GM12878 (cell line): ENCODE data around the gene C20orf144. TPM values are rescaled to one million over a fixed set of nuclear protein-coding genes. Genes with fewer than 3 reads are reported as not detected.
A peak's percentile ranks its signal among the peaks of the same experiment; 100 is the strongest.

Experiments
- ATAC-seq: fragments of 200-7000 bp; cut with Tn5 transposase; 3 replicates; pipeline ENCODE4 v1.9.1; 2020; ENCODE audit warnings: mild to moderate bottlenecking, moderate library complexity
- Bru-seq: library from RNA; stranded (reverse); fragments of 400-500 nt; gene quantifications from one replicate; lab custom pipeline; 2021; lab: Mats Ljungman, UMichigan
- BruChase-seq, 2 experiments: library from RNA; stranded (reverse); fragments of 400-500 nt; gene quantifications; one replicate each; lab custom pipeline; 2021; lab: Mats Ljungman, UMichigan
- BruUV-seq: library from RNA; stranded (reverse); fragments of 400-500 nt; replicated peaks from 2 replicates; lab custom pipeline; 2021; lab: Mats Ljungman, UMichigan
- CTCF ChIA-PET: fragments of 300-600 bp; sonication (Branson Sonifier 250); formaldehyde crosslinking; extraction: SDS; loops from one replicate; lab custom pipeline; 2021; ENCODE audit warnings: inconsistent platforms; lab: Yijun Ruan, JAX
- POLR2A ChIA-PET: fragments of 350-600 bp; formaldehyde crosslinking; extraction: SDS; loops from one replicate; lab custom pipeline; 2021; ENCODE audit warnings: inconsistent platforms; lab: Charles Lee
- RAD21 ChIA-PET: fragments of 300-600 bp; sonication (Branson Sonifier 250); formaldehyde crosslinking; loops from one replicate; lab custom pipeline; 2023; ENCODE audit warnings: antibody characterized with exemption; ENCODE audit not compliant: unreplicated experiment; lab: Charles Lee
- SMC1A ChIA-PET: fragments of 300-600 bp; sonication (Branson Sonifier 250); formaldehyde crosslinking; loops from one replicate; lab custom pipeline; 2023; ENCODE audit not compliant: unreplicated experiment, uncharacterized antibody; lab: Charles Lee
- DNase-seq: peaks from one replicate; pipeline ENCODE4 v3.0.0-alpha.2; 2011; ENCODE audit warnings: low read depth, low spot score
- FAIRE-seq: peaks from 3 replicates; lab custom pipeline; 2011; peaks lifted over from hg19 to GRCh38; lab: Jason Lieb, UNC
- H2AFZ ChIP-seq: 2 replicates; pipeline ENCODE4 v1.6.0; 2011; ENCODE audit warnings: low read depth, low read length, control low read depth; ENCODE audit not compliant: control insufficient read depth
- H3K27ac ChIP-seq: 2 replicates; pipeline ENCODE4 v1.5.1; 2011; ENCODE audit warnings: control low read depth; ENCODE audit not compliant: control insufficient read depth, insufficient read depth
- H3K27me3 ChIP-seq, 2 experiments: replicated peaks in 1 of 2; 2 replicates each; pipeline versions ENCODE4 v1.6.0 to v1.6.1; 2011; ENCODE audit warnings: low read length in 1 of 2; ENCODE audit not compliant: control insufficient read depth in 2 of 2, insufficient read depth in 2 of 2
- H3K36me3 ChIP-seq, 2 experiments: 2 replicates each; pipeline ENCODE4 v1.5.1; 2011; ENCODE audit warnings: low read length in 1 of 2; ENCODE audit not compliant: control insufficient read depth in 2 of 2, insufficient read depth in 2 of 2
- H3K4me1 ChIP-seq: 2 replicates; pipeline ENCODE4 v1.6.1; 2011; ENCODE audit warnings: mild to moderate bottlenecking, low read length, moderate library complexity, mixed read lengths; ENCODE audit not compliant: control insufficient read depth, insufficient read depth
- H3K4me2 ChIP-seq: 2 replicates; pipeline ENCODE4 v1.6.0; 2011; ENCODE audit warnings: control low read depth; ENCODE audit not compliant: control insufficient read depth, insufficient read depth
- H3K4me3 ChIP-seq: fragments of 200-600 bp; sonication (generic); 2 replicates; pipeline ENCODE4 v1.5.1; 2016
- H3K79me2 ChIP-seq: 2 replicates; pipeline ENCODE4 v1.6.0; 2011; ENCODE audit warnings: low read length; ENCODE audit not compliant: control insufficient read depth, insufficient read depth
- H3K9ac ChIP-seq: 2 replicates; pipeline ENCODE4 v1.8.0; 2011; ENCODE audit warnings: low read length, control low read depth, mixed read lengths; ENCODE audit not compliant: control insufficient read depth, insufficient read depth
- H3K9me3 ChIP-seq: replicated peaks from 3 replicates; pipeline ENCODE4 v1.5.1; 2011; ENCODE audit warnings: mild to moderate bottlenecking, low read length; ENCODE audit not compliant: control insufficient read depth, insufficient read depth
- H4K20me1 ChIP-seq: 2 replicates; pipeline ENCODE4 v1.6.0; 2011; ENCODE audit not compliant: control insufficient read depth, insufficient read depth
- BHLHE40 ChIP-seq, 2 experiments: fragments of 450-650 bp in 1 of 2; IDR thresholded peaks; 2 replicates each; pipeline ENCODE4 v1.6.1; 2011 to 2017; ENCODE audit warnings: low read depth in 2 of 2, borderline replicate concordance in 1 of 2, improper control_type of control experiment in 1 of 2, low read length in 1 of 2, mild to moderate bottlenecking in 1 of 2
- RB1 ChIP-seq: fragments of 450-650 bp; formaldehyde crosslinking; IDR thresholded peaks from 2 replicates; pipeline ENCODE4 v1.6.1; 2017; ENCODE audit warnings: mild to moderate bottlenecking, borderline replicate concordance
- SRF ChIP-seq, 2 experiments: IDR thresholded peaks; 2 replicates each; pipeline ENCODE4 v1.6.1; 2011; ENCODE audit warnings: low read depth in 2 of 2, low read length in 2 of 2, mild to moderate bottlenecking in 1 of 2, moderate library complexity in 1 of 2
- YBX1 ChIP-seq: fragments of 450-650 bp; IDR thresholded peaks from 2 replicates; pipeline ENCODE4 v1.6.1; 2016; ENCODE audit warnings: antibody characterized with exemption
- ZNF274 ChIP-seq: IDR thresholded peaks from one replicate; pipeline ENCODE4 v1.8.0; 2011; ENCODE audit not compliant: insufficient read length, insufficient read depth
- ZNF384 ChIP-seq: IDR thresholded peaks from 2 replicates; pipeline ENCODE4 v1.6.1; 2012; ENCODE audit warnings: low read depth, mild to moderate bottlenecking, low read length, improper control_type of control experiment, borderline replicate concordance
- ZNF622 ChIP-seq: fragments of 450-650 bp; IDR thresholded peaks from 2 replicates; pipeline ENCODE4 v1.6.1; 2017; ENCODE audit warnings: mild to moderate bottlenecking, inconsistent platforms
- WGBS: methylation state at CpG from one replicate; pipeline ENCODE4 v1.1.6; 2016; ENCODE audit warnings: low lambda C conversion rate; ENCODE audit not compliant: insufficient replicate concordance, insufficient coverage; ENCODE audit errors: missing lambda C conversion rate; 5-methylcytosine and 5-hydroxymethylcytosine counted together
- in situ Hi-C: fragments of 300-500 bp; cut with MboI; formaldehyde crosslinking; loops from 9 replicates; pipeline ENCODE4 v1.14.3; 2018; ENCODE audit warnings: mixed read lengths
- intact Hi-C: fragments of 100-400 bp; cut with micrococcal nuclease; formaldehyde crosslinking; loops from one replicate; pipeline ENCODE4 v1.14.2; 2022; ENCODE audit not compliant: unreplicated experiment
- long read RNA-seq, 2 experiments: library from polyadenylated mRNA; unstranded; transcript quantifications; one replicate each; pipeline ENCODE4 v2.0.0, GENCODE V29; 2019 to 2020
- polyA minus RNA-seq, 3 experiments: library from RNA; depleted of rRNA, polyadenylated mRNA; stranded (reverse); fragments of >200 nt; gene quantifications; 2 replicates each; pipeline ENCODE4 v1.2.3, GENCODE V29; 2011
- polyA plus RNA-seq, 11 experiments: library from polyadenylated mRNA; depleted of rRNA in 4 of 11; unstranded in 6 of 11; stranded (reverse) in 5 of 11; fragments of >200 nt; fragmentation: Nextera tagmentation in 4 of 11; fragmentation: Illumina TruSeq in 1 of 11; extraction: Ambion mirVana in 4 of 11; extraction: Trizol in 1 of 11; gene quantifications; 1 replicate in 1 of 11; 2 replicates in 10 of 11; pipeline versions ENCODE4 v1.2.1 to v1.2.3, GENCODE V29; 2011 to 2016; ENCODE audit warnings: inconsistent platforms in 2 of 11, missing spikeins in 2 of 11, low read depth in 1 of 11
- total RNA-seq, 4 experiments: library from RNA; depleted of rRNA in 3 of 4; stranded (reverse); fragments of >200 nt in 3 of 4; fragmentation: Illumina TruSeq in 1 of 4; extraction: Trizol in 1 of 4; gene quantifications; 2 replicates each; pipeline versions ENCODE4 v1.2.1 to v1.2.3, GENCODE V29; 2013 to 2021
- TF ChIP-seq, protein P1 (sequence below): fragments of 450-650 bp; IDR thresholded peaks from 2 replicates; pipeline ENCODE4 v1.6.1; 2017; ENCODE audit warnings: antibody characterized with exemption, mild to moderate bottlenecking, moderate library complexity
- TF ChIP-seq, protein P2 (sequence below): fragments of 450-650 bp; IDR thresholded peaks from 2 replicates; pipeline ENCODE4 v1.6.1; 2016; ENCODE audit warnings: mild to moderate bottlenecking
- TF ChIP-seq, protein P3 (sequence below): fragments of 450-650 bp; IDR thresholded peaks from 2 replicates; pipeline ENCODE4 v1.6.1; 2014; ENCODE audit warnings: mild to moderate bottlenecking
- TF ChIP-seq, protein P4 (sequence below): IDR thresholded peaks from 2 replicates; pipeline ENCODE4 v1.6.1; 2011; ENCODE audit warnings: borderline replicate concordance, low read depth, mild to moderate bottlenecking, moderate library complexity, low read length; ENCODE audit not compliant: insufficient read depth, poor library complexity, severe bottlenecking

C20orf144 gene
- 0.38 and 0.54 TPM in 2 replicates for total RNA-seq (2013; cell fraction: nucleolus; rRNA removed)
- total RNA-seq (2014; rRNA removed) = 0.27 TPM in 1 of 2 replicates, not detected in the other
- 0.05 and 0.13 TPM in 2 replicates for total RNA-seq (2014; rRNA removed; fragmentation: Illumina TruSeq; extraction: Trizol)
- total RNA-seq (2021) = 0.11 and 0.23 TPM in 2 replicates
- polyA plus RNA-seq (2011; ENCODE audit: low read depth) = not detected
- polyA plus RNA-seq (2011; rRNA removed) = 0.07 and 0.12 TPM in 2 replicates
- polyA plus RNA-seq (2011; cell fraction: cytosol; rRNA removed) = 0.10 and 0.22 TPM in 2 replicates
- polyA plus RNA-seq (2011; cell fraction: nucleus; rRNA removed) = 0.25 and 0.38 TPM in 2 replicates
- polyA plus RNA-seq (2012) = 0.13 and 0.15 TPM in 2 replicates
- 0.17 and 0.24 TPM in 2 replicates for polyA plus RNA-seq (2014; fragmentation: Illumina TruSeq; extraction: Trizol)
- polyA plus RNA-seq (2014; fragmentation: Nextera tagmentation; extraction: Ambion mirVana) = under 1 TPM in 1 of 2 experiments, not detected in 1; 0.04 TPM
- polyA plus RNA-seq (2014; rRNA removed) = 0.27 and 0.61 TPM in 2 replicates
- under 1 TPM; 0.32 to 0.62 TPM for polyA plus RNA-seq (2016; fragmentation: Nextera tagmentation; extraction: Ambion mirVana)
- polyA minus RNA-seq (2011; rRNA and poly(A)+ RNA removed) = 1.0 and 1.1 TPM in 2 replicates
- 0.53 TPM in 1 of 2 replicates, not detected in the other for polyA minus RNA-seq (2011; cell fraction: cytosol; rRNA and poly(A)+ RNA removed)
- 1.1 and 1.3 TPM in 2 replicates for polyA minus RNA-seq (2011; cell fraction: nucleus; rRNA and poly(A)+ RNA removed)
- Bru-seq, nascent RNA = percentile 12 among the genes with signal in this experiment
- percentile 22 among the genes with signal in this experiment for BruChase-seq, experiment 1, labeled RNA remaining after a 6-hour chase
- BruChase-seq, experiment 2, labeled RNA remaining after a 2-hour chase = percentile 21 among the genes with signal in this experiment
- long read RNA-seq, experiment 1 = 0 reads
- long read RNA-seq, experiment 2 = 0 reads

DNA sequence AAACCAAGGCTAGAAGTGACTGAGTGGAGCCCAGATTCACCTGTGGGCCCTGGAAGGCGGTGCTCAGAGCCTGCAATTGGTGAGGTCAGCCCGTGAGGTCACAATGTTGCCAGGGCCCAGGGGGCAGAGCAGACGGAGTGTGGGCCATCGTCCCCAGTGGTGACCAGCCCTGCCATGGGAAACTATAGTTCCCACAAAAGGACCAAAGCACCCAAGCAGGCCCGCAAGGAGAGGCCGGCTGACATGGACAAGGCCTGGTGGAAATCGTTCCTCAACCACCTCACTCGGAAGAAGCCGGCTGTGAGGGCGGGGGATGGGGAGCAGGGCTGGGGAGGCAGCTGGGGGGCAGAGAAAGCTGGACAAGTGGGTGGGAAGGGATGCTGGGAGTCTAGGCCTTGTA, at the start of gene C20orf144:
Gene C20orf144, plus strand, starts transcription at position 156 of the 400 bp plus-strand sequence. Its CDS starts 19 bp downstream, at position 175.
- Histone ChIP-seq H2AFZ (peak within 1 kb of the TSS; percentile 91), H3K36me3 (no peaks in the 10 kb centered on the region), H3K9me3 (no peaks in the 10 kb centered on the region), H3K4me2 (peak within 1 kb of the TSS; percentile 99), H3K27me3 (no peaks in the 10 kb centered on the region), H3K27ac (peak within 1 kb of the TSS; percentile 88), H3K79me2 (no peaks in the 10 kb centered on the region), H3K4me1 (peaks cover 22% of the 10 kb centered on the region), H4K20me1 (no peaks in the 10 kb centered on the region), H3K4me3 (peak within 1 kb of the TSS; percentile 87), H3K9ac (peak within 1 kb of the TSS; percentile 78)
- intact Hi-C loops (loop anchor here (10.0 kb wide), 1 partner anchor 463 kb away; no protein-coding TSS in a partner anchor), in situ Hi-C loops (no loop called here)
- FAIRE-seq (no peak), ATAC-seq (no peak), DNase-seq (no peak)
- ChIA-PET POLR2A (interaction anchor here (1.6 kb wide), 1 partner anchor 446 kb away, joined by 3 read pairs; no protein-coding TSS in a partner anchor), SMC1A (interaction anchor here (1.4 to 1.9 kb wide), 2 partner anchors 9 to 30 kb away, joined by 3 to 9 read pairs; no protein-coding TSS in a partner anchor), RAD21 (no interaction called here), CTCF (interaction anchor here (3.2 kb wide), 1 partner anchor 8 kb away, joined by 20 read pairs; no protein-coding TSS in a partner anchor)
- BruUV-seq = no TSS peak
- 90% methylated on average over 10 of the region's 10 CpGs for WGBS
- TF ChIP-seq, protein P1, sequence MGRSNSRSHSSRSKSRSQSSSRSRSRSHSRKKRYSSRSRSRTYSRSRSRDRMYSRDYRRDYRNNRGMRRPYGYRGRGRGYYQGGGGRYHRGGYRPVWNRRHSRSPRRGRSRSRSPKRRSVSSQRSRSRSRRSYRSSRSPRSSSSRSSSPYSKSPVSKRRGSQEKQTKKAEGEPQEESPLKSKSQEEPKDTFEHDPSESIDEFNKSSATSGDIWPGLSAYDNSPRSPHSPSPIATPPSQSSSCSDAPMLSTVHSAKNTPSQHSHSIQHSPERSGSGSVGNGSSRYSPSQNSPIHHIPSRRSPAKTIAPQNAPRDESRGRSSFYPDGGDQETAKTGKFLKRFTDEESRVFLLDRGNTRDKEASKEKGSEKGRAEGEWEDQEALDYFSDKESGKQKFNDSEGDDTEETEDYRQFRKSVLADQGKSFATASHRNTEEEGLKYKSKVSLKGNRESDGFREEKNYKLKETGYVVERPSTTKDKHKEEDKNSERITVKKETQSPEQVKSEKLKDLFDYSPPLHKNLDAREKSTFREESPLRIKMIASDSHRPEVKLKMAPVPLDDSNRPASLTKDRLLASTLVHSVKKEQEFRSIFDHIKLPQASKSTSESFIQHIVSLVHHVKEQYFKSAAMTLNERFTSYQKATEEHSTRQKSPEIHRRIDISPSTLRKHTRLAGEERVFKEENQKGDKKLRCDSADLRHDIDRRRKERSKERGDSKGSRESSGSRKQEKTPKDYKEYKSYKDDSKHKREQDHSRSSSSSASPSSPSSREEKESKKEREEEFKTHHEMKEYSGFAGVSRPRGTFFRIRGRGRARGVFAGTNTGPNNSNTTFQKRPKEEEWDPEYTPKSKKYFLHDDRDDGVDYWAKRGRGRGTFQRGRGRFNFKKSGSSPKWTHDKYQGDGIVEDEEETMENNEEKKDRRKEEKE = no peak
- no peak for TF ChIP-seq YBX1
- TF ChIP-seq SRF (IDR thresholded peaks at IDR 0.05; ENCODE audit: low read depth in 2 of 2, low read length in 2 of 2) = no peak
- TF ChIP-seq ZNF622 = no peak
- TF ChIP-seq, protein P2, sequence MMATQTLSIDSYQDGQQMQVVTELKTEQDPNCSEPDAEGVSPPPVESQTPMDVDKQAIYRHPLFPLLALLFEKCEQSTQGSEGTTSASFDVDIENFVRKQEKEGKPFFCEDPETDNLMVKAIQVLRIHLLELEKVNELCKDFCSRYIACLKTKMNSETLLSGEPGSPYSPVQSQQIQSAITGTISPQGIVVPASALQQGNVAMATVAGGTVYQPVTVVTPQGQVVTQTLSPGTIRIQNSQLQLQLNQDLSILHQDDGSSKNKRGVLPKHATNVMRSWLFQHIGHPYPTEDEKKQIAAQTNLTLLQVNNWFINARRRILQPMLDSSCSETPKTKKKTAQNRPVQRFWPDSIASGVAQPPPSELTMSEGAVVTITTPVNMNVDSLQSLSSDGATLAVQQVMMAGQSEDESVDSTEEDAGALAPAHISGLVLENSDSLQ = no peak
- TF ChIP-seq ZNF274 = no peak
- no peak for TF ChIP-seq RB1
- TF ChIP-seq ZNF384 = no peak
- TF ChIP-seq, protein P3, sequence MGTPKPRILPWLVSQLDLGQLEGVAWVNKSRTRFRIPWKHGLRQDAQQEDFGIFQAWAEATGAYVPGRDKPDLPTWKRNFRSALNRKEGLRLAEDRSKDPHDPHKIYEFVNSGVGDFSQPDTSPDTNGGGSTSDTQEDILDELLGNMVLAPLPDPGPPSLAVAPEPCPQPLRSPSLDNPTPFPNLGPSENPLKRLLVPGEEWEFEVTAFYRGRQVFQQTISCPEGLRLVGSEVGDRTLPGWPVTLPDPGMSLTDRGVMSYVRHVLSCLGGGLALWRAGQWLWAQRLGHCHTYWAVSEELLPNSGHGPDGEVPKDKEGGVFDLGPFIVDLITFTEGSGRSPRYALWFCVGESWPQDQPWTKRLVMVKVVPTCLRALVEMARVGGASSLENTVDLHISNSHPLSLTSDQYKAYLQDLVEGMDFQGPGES = no peak
- no peak for TF ChIP-seq BHLHE40 (IDR thresholded peaks at IDR 0.05; ENCODE audit: borderline replicate concordance in 1 of 2, low read depth in 2 of 2, low read length in 1 of 2)
- TF ChIP-seq, protein P4, sequence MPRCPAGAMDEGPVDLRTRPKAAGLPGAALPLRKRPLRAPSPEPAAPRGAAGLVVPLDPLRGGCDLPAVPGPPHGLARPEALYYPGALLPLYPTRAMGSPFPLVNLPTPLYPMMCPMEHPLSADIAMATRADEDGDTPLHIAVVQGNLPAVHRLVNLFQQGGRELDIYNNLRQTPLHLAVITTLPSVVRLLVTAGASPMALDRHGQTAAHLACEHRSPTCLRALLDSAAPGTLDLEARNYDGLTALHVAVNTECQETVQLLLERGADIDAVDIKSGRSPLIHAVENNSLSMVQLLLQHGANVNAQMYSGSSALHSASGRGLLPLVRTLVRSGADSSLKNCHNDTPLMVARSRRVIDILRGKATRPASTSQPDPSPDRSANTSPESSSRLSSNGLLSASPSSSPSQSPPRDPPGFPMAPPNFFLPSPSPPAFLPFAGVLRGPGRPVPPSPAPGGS = no peak
